Measurements from ENCODE around the gene IDH2. TPM values are rescaled to one million over a fixed set of nuclear protein-coding genes. Genes with fewer than 3 reads are reported as not detected.

Gene IDH2
- total RNA-seq, 4 donors from 2014 or later = 19.1 to 101 (median 85.1) TPM

GRCh38 chr15:90038632-90039095, 63.6 kb downstream of the IDH2 start:
- in situ Hi-C loops (cut with MboI; ENCODE audit: low pct_ligation_motif_present in 1 of 4, low pct_unique_long_range_greater_than_20kb in 1 of 4, low sequenced_read_pairs in 3 of 4) = no loop called here
- H3K9me3 ChIP-seq = no peaks in the 10 kb centered on the region
- H3K27me3 ChIP-seq = no peaks in the 10 kb centered on the region
- intact Hi-C loops (cut with DNase I; ENCODE audit: low total_unique reads) = no loop called here
- H3K4me3 ChIP-seq = no peak overlapping the region
- peaks cover 25 to 61% (median 45%) of the 10 kb centered on the region in 4 donors for H3K4me1 ChIP-seq
- no peaks in the 10 kb centered on the region for H3K36me3 ChIP-seq
- no peak for TF ChIP-seq CTCF (IDR thresholded peaks at IDR 0.05)
- no peak for TF ChIP-seq EP300 (IDR thresholded peaks at IDR 0.05; ENCODE audit: low read depth)
- TF ChIP-seq POLR2AphosphoS5 (IDR thresholded peaks at IDR 0.05) = no peak
- TF ChIP-seq POLR2A (IDR thresholded peaks at IDR 0.05) = no peak
- WGBS, 2 donors (ENCODE audit: low coverage in 1 of 2) = 72% methylated on average over 2 to 3 of the region's 3 CpGs
- H3K27ac ChIP-seq = no peak overlapping the region
- no peak for DNase-seq

GRCh38 chr15:90037961-90038631, 64.2 kb downstream of the IDH2 start:
- no peak for DNase-seq
- no peak for TF ChIP-seq POLR2AphosphoS5 (IDR thresholded peaks at IDR 0.05)
- TF ChIP-seq CTCF (IDR thresholded peaks at IDR 0.05) = no peak
- no peak for TF ChIP-seq EP300 (IDR thresholded peaks at IDR 0.05; ENCODE audit: low read depth)
- no peak for TF ChIP-seq POLR2A (IDR thresholded peaks at IDR 0.05)
- Histone ChIP-seq H3K9me3 (no peaks in the 10 kb centered on the region), H3K27me3 (no peaks in the 10 kb centered on the region), H3K27ac (no peak overlapping the region), H3K4me3 (no peak overlapping the region), H3K36me3 (no peaks in the 10 kb centered on the region), H3K4me1 (peaks cover 28 to 67% (median 51%) of the 10 kb centered on the region in 4 donors)
- WGBS, 2 donors (ENCODE audit: low coverage in 1 of 2) = 72 to 80% methylated on average over 5 to 14 of the region's 14 CpGs
- in situ Hi-C loops (cut with MboI; ENCODE audit: low pct_ligation_motif_present in 1 of 4, low pct_unique_long_range_greater_than_20kb in 1 of 4, low sequenced_read_pairs in 3 of 4) (no loop called here), intact Hi-C loops (cut with DNase I; ENCODE audit: low total_unique reads) (no loop called here)

DNA sequence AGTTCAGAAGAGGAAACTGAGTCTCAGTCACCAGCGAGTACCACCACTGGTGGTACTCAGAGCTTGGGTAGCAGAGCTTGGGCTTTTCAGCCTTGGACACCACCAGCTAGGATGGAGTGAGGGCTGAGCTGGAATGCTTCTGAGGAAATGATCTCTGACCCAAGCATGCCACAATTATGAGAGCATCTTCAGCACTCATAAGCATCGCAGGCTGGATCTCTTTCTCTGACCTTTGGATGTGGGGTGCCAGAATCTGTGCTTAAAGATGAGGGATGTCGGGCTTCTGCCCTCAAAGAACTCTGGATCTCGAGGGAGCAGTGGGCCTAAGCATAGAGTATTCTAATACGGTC, 64.8 kb downstream of the IDH2 start:
- Histone ChIP-seq H3K36me3 (no peaks in the 10 kb centered on the region), H3K27ac (peak overlapping the region in 2 of 4 donors; percentile 43 to 90), H3K4me1 (peaks cover 28 to 73% (median 55%) of the 10 kb centered on the region in 4 donors), H3K4me3 (no peak overlapping the region), H3K27me3 (no peaks in the 10 kb centered on the region), H3K9me3 (no peaks in the 10 kb centered on the region)
- 87 to 100% methylated on average over 2 to 5 of the region's 5 CpGs for WGBS, 2 donors (ENCODE audit: low coverage in 1 of 2)
- TF ChIP-seq EP300 (IDR thresholded peaks at IDR 0.05; ENCODE audit: low read depth) (no peak), POLR2A (IDR thresholded peaks at IDR 0.05) (no peak), POLR2AphosphoS5 (IDR thresholded peaks at IDR 0.05) (no peak), CTCF (IDR thresholded peaks at IDR 0.05) (no peak)
- in situ Hi-C loops (cut with MboI; ENCODE audit: low pct_ligation_motif_present in 1 of 4, low pct_unique_long_range_greater_than_20kb in 1 of 4, low sequenced_read_pairs in 3 of 4) (no loop called here), intact Hi-C loops (cut with DNase I; ENCODE audit: low total_unique reads) (no loop called here)
- no peak for DNase-seq

- Histone ChIP-seq H3K4me1 (peaks cover 28 to 78% (median 60%) of the 10 kb centered on the region in 4 donors), H3K27me3 (no peaks in the 10 kb centered on the region), H3K36me3 (no peaks in the 10 kb centered on the region), H3K4me3 (no peak overlapping the region), H3K27ac (peak overlapping the region in 2 of 4 donors; percentile 88 to 90), H3K9me3 (no peaks in the 10 kb centered on the region)
- intact Hi-C loops (cut with DNase I; ENCODE audit: low total_unique reads) (no loop called here), in situ Hi-C loops (cut with MboI; ENCODE audit: low pct_ligation_motif_present in 1 of 4, low pct_unique_long_range_greater_than_20kb in 1 of 4, low sequenced_read_pairs in 3 of 4) (no loop called here)
- no peak for TF ChIP-seq EP300 (IDR thresholded peaks at IDR 0.05; ENCODE audit: low read depth)
- no peak for TF ChIP-seq CTCF (IDR thresholded peaks at IDR 0.05)
- no peak for TF ChIP-seq POLR2AphosphoS5 (IDR thresholded peaks at IDR 0.05)
- no peak for TF ChIP-seq POLR2A (IDR thresholded peaks at IDR 0.05)
- WGBS, 2 donors (ENCODE audit: low coverage in 1 of 2) = 76 to 87% methylated on average over 3 to 11 of the region's 11 CpGs
- DNase-seq = peak; percentile 6
Measured at GRCh38 chr15:90036806-90037510, 65.3 kb downstream of the IDH2 start.

All from transverse colon (tissue), 4 donors.